Measurements from ENCODE around the gene PPIF. TPM values are rescaled to one million over a fixed set of nuclear protein-coding genes. Genes with fewer than 3 reads are reported as not detected.
A peak's percentile ranks its signal among the peaks of the same experiment; 100 is the strongest.
"Not testable (repeated sequence)": the region's sequence is repeated elsewhere in the genome, so short reads cannot be mapped to it uniquely, and the experiment has no call there.

PPIF gene
- total RNA-seq, 1 donor from 2014 or later: 139 TPM

DNA sequence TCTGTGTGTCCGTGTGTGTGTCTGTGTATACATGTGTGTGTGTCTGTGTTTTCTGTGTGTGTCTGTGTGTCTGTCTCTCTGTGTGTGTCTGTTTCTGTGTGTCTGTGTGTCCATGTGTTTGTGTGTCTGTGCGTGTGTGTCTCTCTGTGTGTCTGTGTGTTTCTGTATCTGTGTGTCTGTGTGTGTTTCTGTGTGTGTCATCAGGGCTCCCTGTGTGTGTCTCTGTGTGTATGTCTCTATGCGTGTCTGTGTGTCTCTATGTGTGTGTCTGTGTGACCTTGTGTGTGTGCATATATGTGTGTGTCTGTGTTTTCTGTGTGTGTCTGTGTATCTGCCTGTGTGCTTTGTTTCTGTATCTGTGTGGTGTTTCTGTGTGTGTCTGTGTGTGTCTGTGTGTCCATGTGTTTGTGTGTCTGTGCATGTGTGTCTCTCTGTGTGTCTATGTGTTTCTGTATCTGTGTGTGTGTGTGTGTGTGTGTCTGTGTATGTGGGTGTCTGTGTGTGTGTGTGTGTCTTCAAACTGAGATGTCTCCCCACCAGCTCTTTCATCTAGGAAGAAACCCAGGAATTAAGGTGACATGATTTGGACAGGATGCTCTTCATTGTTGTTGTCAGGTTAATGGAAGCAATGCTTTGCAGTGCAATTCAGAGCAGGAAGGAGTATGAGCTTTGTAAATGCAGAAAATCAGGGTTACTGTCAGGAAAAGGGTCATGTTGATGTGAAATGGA lies 20.7 kb upstream of the PPIF start:
- intact Hi-C loops (cut with micrococcal nuclease): no loop called here
- ATAC-seq (no peak), DNase-seq (no peak)

DNA sequence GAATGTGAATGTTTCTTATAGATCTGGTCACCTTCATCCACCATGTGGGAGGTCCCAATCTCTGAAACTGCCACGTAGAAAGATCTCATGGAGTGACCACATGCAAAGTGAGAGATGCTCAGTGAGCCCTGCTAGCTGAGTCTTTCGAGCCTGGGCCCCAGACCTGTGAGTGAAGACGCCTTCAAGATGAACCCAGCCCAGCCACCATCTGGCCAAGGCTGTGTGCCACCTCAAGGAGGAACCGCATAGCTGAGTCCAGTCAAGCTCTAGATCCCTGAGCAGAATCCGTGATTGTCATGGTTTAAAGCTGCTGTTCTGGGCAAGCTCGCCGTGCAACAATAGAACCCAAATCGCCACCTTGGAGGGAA lies 20.2 kb upstream of the PPIF start:
- intact Hi-C loops (cut with micrococcal nuclease): no loop called here
- DNase-seq: no peak
- ATAC-seq: no peak

DNA sequence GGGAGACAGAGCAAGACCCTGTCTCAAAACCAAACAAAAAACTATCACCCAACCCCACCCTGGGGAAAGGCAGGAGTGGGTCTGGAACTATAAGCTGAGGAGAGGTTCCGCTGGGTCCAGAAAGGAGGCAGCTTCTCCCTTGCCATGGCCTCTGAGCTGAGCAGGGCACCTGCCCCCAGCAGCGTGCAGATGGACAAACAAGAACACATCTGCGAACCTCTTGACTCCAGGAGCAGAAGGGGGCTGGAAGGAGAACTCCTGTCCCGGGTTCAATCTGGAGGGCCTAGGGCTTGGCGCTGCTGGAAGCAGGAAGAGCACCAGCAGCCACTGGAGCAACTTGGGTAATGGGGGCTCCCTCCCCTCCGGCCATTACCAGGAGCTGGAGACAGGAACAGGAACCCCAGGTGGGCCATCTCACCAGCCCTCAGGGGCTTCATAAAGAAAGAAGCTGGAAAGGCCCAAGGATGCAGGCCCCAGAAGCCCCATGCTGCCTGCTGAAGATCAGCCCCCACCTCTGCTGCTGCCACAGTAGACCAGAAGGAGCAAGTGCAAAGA lies 19.0 kb upstream of the PPIF start:
- DNase-seq (no peak), ATAC-seq (no peak)
- intact Hi-C loops (cut with micrococcal nuclease): no loop called here

DNA sequence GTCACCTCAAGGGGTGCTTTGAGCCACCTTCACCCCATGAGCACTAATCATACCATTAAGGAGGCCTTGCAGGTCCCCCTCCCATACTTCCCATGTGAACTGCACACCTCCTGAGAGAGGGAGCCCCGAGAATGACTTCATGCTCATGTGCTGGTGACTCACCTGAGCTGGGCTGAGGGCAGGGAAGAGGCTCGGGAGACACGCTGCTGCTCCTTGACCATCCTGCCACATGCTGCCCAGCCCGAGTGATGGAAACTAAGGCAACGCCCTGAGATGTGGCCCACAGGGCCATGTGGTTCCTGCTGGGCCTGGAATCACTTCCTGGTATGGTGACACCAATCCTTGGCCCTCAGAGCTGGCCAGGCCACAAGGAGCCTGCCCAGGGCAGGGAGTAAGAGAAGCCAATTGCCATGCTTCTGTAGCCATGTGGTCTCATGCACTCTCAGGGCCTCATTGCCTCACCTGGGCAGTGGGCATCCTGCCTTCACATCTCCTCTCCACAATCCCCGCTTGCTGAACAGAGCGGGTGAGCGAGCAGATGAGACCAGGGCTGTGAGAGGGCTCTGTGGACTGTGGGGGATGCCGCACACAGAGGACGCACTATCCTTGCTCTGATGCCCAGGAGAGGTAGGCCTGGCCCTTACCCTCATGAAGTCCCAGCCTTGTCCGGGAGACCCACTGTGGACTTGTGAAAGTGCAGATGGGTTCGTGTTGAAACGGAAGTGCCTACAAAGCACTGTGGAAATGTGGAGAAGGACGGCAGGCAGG lies 18.3 kb upstream of the PPIF start:
- intact Hi-C loops (cut with micrococcal nuclease): no loop called here
- DNase-seq (no peak), ATAC-seq (no peak)

DNA sequence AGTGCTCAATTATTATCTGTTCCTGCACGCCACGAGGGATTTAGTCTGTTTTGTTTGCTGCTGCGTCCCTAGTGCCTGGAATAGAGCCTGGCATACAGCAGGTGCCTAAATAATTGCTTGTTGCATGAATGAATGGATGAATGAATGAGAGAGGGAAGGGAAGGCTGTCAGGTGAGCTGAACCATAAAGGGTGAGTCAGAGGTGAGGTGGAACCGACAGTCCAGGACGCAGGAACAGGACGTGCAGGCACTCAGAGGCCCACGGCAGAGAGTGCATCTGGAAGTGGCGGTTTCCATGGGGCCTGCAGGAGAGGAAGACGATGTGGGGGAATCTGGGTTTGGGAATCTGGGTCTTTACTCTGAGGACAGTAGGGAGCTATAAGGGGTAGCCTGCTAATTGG lies 17.7 kb upstream of the PPIF start:
- no peak for DNase-seq
- intact Hi-C loops (cut with micrococcal nuclease): no loop called here
- ATAC-seq: no peak

DNA sequence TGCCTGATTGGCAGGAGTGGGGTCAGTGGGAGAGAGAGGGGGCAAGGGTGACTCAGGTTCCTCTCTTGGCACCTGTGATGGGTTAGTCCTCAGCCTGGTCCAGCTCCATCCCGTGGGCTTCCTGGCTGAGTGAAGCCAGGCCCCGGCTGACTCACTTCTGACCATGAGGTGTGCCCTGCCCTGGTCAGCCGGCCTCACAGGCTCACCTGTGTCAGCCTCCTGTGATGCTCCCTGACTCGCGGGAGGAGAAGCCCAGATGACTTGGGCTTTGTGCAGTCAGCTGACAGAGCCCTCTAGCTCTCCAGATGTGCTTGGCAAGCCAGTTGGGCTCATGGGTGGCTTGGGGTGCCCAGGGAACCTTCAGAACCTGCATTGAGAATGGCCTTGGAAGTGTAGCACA lies 16.0 kb upstream of the PPIF start:
- ATAC-seq (no peak), DNase-seq (no peak)
- intact Hi-C loops (cut with micrococcal nuclease): no loop called here

DNA sequence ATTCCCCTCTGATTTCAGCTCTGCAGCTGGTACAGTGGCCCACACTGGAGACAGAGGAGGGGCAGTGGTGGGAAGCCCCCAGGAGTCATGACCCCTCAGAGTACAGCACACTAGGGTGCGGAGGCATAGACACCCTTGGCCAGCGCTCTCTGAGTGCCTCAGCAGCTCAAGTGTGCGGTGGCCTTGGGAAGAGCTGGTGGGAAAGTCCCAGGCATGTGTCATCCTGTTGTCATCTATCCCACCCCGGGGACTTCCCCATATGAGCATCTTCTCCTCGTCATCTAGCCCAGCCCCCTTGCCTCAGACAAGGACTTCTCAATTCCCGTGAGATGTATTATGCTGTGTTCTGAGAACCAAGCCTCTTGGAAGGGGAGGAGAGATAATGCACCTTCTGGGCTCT lies 15.6 kb upstream of the PPIF start:
- DNase-seq: no peak
- ATAC-seq: peak; percentile 69
- intact Hi-C loops (cut with micrococcal nuclease): no loop called here

DNA sequence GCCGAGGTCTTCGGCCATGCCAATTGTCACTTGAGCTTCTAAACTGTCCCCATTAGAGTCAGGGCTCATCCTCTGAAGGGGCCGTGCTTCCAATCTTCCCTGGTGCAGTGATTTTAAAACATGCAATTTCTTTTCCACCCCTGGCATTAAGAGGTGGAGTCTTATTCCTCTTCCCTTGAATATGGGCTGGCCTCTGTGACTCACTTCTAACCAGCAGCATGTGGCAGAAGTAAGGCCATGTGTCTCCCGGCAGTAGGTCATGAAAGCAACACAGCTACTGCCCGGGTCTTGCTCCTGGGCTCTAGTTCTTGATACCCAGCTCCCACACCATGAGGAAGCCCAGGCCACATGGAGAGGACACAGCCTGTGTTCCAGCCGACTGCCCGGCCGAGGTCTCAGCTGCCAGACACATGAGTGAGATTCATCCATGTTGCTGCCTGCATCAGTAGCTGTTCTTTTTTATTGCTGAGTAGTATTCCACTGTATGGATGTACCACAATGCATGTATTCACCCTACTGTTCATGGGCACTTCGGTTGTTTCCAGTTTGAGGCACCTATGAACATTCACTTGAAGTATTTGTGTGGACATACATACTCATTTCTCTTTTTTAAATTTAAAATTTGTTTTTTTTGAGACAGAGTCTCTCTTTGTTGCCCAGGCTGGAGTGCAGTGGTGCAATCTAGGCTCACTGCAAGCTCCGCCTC lies 14.5 kb upstream of the PPIF start:
- ATAC-seq; DNase-seq; intact Hi-C loops (cut with micrococcal nuclease): not testable (repeated sequence)

DNA sequence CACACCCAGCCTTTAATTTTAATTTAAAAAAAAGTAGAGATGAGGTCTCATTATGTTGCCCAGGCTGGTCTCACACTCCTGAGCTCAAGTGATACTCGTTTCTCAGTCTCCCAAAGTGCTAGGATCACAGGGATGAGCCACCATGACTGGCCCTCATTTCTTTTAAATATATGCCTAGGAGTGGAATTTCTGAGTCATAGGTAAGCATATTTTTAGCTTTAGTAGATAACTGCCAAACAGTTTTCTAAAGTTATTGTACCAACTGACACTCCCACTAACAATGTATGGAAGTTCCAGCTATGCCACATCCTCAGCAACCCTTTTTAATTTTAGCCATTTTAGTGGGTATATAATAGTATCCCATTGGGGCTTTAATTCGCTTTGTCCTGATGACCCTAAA lies 13.8 kb upstream of the PPIF start:
- ATAC-seq: no peak
- DNase-seq: no peak
- intact Hi-C loops (cut with micrococcal nuclease): no loop called here

DNA sequence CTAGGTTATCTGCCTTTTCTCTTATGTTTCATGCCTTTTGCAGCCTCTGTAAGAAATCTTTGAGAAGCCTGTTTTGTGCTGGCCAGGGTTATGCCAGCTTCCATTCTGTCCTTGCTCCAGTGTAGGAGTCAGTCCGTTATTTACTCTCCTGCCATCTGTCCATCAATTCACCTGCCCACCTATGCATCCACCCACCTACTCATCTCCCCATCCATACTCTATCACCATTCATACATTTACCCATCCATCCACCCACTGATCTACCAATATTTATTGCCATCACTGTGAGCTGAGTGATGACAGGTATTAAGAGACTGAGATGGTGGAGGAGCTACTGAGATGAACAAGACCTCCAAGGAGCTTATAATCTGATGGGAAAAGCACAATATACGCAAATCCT lies 12.7 kb upstream of the PPIF start:
- no peak for ATAC-seq
- no peak for DNase-seq
- intact Hi-C loops (cut with micrococcal nuclease): no loop called here

DNA sequence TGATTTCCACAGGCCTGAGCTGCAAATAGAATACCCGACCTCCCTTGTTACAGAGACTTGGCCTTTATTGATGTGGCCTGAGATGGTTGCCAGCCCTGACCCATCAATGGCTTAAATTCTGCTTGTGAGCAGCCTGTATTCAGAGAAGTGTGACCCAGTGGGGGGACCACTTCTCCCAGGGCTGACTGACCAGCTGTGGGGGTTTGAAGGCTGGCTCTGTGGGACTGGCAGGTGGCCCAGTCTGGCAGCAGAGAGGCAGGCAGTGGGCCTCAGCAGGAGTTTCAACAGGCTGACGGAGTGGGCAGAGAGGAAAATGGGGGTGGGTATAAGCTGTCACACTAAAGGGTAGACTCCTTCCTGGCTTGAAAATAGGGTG lies 12.2 kb upstream of the PPIF start:
- DNase-seq (no peak), ATAC-seq (no peak)
- intact Hi-C loops (cut with micrococcal nuclease): no loop called here

DNA sequence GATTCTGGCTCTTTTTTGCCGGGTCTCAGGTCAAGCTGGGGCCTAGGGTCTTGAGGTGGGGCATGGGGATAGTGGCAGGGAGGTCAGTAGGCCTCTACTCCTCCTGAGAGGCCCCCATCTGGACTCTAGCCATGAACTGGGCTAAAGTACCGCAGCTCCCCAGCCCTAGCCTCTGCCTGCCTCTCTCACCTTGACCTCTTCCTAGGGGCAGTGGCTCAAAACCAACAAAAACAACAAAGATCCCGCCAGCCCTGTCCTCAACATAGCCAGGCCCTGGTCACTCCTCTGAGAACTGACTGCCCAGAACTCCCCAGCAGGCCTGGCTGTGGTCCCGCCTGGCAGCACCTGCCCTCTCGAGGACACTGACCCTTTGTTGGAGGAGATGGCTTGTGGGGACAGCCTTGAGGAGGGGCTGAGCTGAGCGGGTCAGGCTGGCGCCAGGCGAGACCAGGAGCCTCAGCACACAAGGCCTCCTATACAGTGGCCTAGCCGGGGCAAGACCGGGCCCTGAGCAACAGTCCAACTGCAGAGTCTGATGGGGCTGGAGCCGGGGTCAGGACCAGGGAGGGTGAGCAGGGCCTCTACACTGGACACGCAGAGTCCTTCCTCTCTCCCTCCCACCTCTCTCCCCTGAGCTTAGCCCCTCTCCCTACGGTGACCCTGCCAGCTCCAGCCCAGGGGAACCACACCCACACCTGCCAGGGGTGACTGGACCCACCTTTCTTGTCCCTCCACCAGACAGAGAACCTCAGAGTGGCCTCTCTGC lies 11.6 kb upstream of the PPIF start:
- DNase-seq (no peak), ATAC-seq (peak; percentile 13)
- intact Hi-C loops (cut with micrococcal nuclease): no loop called here

DNA sequence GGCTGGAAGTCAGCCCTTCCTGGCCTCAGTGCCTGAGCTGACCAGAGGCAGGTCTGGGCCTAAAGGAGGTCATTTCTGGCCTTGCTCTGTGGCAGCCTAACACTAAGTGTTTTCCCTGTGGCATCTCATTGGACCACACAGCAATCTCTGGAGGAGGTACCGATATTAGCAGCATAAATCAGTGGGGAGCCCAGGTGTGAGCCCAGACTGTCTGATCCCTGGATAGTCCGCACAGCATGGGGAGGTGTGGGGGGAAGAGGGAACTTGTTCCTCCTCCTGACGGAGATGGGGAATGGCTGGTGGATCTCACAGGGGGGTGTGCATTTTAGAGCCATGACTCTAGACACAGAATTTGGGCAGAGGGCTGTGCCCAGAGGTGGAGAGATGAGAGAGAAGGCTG lies 11.0 kb upstream of the PPIF start:
- no peak for DNase-seq
- intact Hi-C loops (cut with micrococcal nuclease): no loop called here
- no peak for ATAC-seq

DNA sequence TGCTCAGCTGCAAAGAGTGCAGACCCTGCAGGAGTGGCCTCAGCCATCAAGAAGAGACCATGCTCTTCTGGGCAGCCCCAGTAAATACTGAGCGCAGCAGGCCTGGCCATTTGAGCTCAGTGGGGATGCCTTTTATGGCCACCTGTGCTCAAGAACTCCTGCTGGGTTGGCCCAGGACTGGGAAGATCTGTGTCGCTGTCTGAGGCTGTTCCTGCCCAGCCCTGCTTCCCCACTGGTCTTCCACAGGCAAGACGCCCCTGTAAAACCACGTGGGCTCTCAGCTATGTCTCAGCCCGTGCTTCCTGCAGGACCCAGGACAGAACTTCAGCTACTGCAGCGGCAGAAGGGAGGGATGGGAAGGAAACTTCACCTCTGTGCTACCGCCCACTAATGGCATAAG lies 10.5 kb upstream of the PPIF start:
- intact Hi-C loops (cut with micrococcal nuclease): no loop called here
- DNase-seq (no peak), ATAC-seq (no peak)

DNA sequence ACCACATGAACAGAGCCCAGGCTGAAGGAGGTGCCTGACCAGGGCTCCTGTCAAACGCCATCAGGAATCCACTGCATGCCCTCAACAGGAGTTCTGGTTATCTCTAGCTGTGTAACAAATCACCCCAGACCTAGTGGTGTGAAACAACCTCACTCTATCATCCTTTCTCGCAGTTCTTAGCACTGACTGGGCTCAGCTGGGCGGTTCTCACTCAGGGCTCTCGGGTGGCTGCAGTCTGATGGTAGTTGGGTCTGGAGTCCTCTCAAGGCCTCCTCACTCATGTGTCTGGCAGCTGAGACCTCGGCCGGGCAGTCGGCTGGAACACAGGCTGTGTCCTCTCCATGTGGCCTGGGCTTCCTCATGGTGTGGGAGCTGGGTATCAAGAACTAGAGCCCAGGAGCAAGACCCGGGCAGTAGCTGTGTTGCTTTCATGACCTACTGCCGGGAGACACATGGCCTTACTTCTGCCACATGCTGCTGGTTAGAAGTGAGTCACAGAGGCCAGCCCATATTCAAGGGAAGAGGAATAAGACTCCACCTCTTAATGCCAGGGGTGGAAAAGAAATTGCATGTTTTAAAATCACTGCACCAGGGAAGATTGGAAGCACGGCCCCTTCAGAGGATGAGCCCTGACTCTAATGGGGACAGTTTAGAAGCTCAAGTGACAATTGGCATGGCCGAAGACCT lies 9.3 kb upstream of the PPIF start:
- ATAC-seq; intact Hi-C loops (cut with micrococcal nuclease): not testable (repeated sequence)

DNA sequence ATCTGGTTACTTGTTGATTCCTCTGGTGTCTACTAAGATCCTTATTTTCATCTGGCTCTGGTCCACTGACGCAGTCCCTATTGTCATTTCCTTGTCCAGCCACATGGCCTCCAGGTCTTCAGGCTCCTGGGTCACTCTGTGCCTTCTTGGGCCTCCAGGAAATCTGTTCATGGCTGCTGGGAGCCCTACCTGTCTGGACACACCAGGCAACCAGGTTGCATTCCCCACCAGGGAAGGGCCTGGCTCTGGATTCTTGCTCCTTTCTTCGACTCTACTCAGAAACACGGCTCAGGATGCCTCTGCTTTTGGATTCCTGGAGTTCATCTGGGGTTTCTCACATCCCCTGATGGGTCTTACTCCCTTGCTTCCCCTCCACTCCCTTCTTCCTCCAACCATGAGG lies 8.0 kb upstream of the PPIF start:
- ATAC-seq: no peak
- DNase-seq: no peak
- intact Hi-C loops (cut with micrococcal nuclease): no loop called here

More for the DNA sequence above, 9.3 kb upstream of the PPIF start:
- DNase-seq: not testable (repeated sequence)

DNA sequence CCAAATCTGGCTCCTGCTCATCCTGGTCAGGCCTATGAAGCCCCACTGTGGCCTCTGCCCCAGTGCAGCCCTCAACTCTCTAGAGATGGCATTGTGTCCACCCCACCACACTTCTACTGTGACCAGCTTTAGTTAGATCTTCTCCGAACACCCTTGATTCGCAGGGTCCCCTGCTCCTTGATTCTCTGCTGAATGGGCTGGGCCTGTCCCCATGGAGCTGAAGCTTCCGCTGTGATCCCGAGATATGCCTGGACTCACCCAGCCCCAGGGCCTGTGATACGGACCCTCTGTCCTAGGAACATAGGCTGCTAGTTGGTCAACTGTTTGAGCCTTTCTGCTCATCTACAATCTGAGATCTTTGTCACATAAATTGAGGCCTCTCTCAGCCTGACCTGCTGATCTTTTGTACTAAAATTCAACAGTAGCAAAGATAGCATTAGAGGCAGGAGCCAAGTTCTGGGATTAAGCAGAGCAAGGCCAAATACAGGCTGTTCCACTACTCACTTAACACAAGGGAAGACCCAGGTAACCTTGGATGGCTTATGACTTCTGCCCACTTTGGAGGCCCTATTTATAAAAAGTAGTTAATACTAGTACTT lies 6.5 kb upstream of the PPIF start:
- intact Hi-C loops (cut with micrococcal nuclease): no loop called here
- DNase-seq (no peak), ATAC-seq (peak; percentile 53)

DNA sequence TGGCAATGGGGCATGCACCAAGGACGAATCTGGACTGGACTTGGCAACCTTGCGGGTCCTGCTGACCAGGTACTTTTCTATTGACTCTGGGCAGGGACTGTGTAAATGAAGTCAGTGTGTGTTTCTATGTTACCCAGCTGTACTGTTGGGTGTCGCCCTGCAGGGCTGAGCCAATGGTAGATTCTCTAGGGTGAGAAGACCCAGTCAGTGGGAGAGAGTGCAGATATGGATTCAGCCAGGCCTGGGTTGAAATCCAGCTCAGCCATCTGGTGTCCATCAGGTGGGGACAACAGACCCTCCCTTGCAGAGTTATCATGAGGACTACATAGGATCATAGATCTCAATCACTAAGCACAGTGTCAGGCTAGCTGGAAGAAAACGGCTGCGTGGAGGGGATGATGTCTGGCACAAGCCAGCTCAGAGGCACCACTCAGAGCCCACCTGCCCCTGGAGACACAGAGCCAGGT lies 4.9 kb upstream of the PPIF start:
- DNase-seq (no peak), ATAC-seq (no peak)
- intact Hi-C loops (cut with micrococcal nuclease): no loop called here

Measured in left ventricle myocardium superior (tissue), 1 donor.